ENCODE results near the gene CMTR1. TPM values are rescaled to one million over a fixed set of nuclear protein-coding genes. Genes with fewer than 3 reads are reported as not detected.

Gene CMTR1
- total and polyA plus RNA-seq, 12 donors = 13.1 to 37.0 (median 33.1) TPM

DNA sequence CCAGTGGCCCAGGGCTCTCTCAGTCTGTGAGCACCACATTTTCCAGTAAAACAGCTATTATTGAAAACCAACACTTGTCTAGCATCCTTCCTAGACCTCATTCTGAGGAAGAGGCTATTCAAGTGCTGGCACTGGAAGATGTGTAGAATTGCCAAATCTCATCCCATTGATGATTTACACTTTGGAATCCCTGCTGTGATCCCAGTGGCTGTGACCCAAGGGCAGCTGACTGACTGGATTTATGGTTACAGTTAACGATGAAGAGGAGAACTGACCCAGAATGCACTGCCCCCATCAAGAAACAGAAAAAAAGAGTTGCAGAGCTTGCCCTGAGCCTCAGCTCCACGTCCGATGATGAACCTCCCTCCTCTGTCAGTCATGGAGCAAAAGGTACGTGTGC is 2.4 kb downstream of the CMTR1 start:
- Histone ChIP-seq H3K27ac (no peak overlapping the region), H3K4me3 (no peak overlapping the region), H3K4me1 (peaks cover 0 to 50% (median 25%) of the 10 kb centered on the region in 9 donors), H3K27me3 (no peaks in the 10 kb centered on the region), H3K9me3 (no peaks in the 10 kb centered on the region), H3K36me3 (peaks cover 0 to 53% (median 23%) of the 10 kb centered on the region in 9 donors)
- no peak for ATAC-seq
- 83 to 84% methylated on average over 4 of the region's 4 CpGs for WGBS, 2 donors
- DNase-seq = no peak
- TF ChIP-seq, protein P1, sequence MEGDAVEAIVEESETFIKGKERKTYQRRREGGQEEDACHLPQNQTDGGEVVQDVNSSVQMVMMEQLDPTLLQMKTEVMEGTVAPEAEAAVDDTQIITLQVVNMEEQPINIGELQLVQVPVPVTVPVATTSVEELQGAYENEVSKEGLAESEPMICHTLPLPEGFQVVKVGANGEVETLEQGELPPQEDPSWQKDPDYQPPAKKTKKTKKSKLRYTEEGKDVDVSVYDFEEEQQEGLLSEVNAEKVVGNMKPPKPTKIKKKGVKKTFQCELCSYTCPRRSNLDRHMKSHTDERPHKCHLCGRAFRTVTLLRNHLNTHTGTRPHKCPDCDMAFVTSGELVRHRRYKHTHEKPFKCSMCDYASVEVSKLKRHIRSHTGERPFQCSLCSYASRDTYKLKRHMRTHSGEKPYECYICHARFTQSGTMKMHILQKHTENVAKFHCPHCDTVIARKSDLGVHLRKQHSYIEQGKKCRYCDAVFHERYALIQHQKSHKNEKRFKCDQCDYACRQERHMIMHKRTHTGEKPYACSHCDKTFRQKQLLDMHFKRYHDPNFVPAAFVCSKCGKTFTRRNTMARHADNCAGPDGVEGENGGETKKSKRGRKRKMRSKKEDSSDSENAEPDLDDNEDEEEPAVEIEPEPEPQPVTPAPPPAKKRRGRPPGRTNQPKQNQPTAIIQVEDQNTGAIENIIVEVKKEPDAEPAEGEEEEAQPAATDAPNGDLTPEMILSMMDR (IDR thresholded peaks at IDR 0.05) = no peak
- intact Hi-C loops (cut with DNase I) = no loop called here

DNA sequence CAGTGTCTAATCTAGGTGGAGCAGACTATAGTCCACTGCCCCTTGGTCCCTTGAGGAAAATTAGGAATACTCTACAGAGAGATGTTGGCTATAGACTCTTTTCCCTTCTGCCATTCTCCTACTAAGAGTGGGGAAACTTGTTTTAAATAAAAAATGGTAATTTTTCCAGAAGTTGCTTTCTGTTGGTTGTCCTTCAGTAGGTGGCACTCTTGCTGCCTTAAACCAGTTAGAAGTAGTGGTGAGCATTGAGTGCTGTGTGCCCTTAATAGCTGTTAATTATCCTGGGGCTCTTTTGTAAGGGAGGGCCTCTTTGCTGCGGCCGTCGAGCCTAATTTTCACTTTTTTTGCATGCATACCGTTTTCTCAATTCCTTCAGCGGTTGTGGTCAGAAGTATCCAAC is 2.8 kb downstream of the CMTR1 start:
- Histone ChIP-seq H3K27me3 (no peaks in the 10 kb centered on the region), H3K4me1 (peaks cover 0 to 50% (median 25%) of the 10 kb centered on the region in 9 donors), H3K36me3 (peaks cover 0 to 58% (median 23%) of the 10 kb centered on the region in 9 donors), H3K4me3 (no peak overlapping the region), H3K9me3 (no peaks in the 10 kb centered on the region), H3K27ac (no peak overlapping the region)
- WGBS, 2 donors = 83 to 85% methylated on average over 5 of the region's 5 CpGs
- intact Hi-C loops (cut with DNase I) = no loop called here
- ATAC-seq (no peak), DNase-seq (no peak)
- TF ChIP-seq, protein P1 (IDR thresholded peaks at IDR 0.05) = no peak

DNA sequence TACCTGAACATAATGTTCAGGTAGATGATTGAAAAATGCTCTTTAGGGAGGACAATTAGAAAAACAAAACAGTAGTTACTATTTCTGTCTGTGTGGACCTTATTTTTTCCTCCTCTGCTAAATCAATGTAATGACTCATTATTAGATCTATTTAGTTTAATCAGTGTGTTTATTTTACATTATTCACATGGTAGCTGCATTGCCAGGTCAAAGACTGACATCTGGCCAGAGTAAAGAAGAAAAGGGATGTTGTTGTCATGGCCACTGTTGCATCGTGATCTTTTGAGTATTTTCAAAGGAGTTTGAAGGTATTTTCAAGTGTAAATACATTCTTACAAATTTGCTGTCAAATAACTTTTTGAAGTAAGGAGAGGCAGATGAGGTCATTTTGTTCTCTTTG is 5.9 kb downstream of the CMTR1 start:
- H3K4me1 ChIP-seq = peaks cover 0 to 67% (median 39%) of the 10 kb centered on the region in 9 donors
- 75 to 87% methylated on average over 1 of the region's 1 CpG for WGBS, 2 donors
- H3K27ac ChIP-seq = no peak overlapping the region
- intact Hi-C loops (cut with DNase I) = no loop called here
- H3K4me3 ChIP-seq = no peak overlapping the region
- no peaks in the 10 kb centered on the region for H3K27me3 ChIP-seq
- TF ChIP-seq, protein P1 (IDR thresholded peaks at IDR 0.05) = no peak
- no peaks in the 10 kb centered on the region for H3K9me3 ChIP-seq
- no peak for ATAC-seq
- DNase-seq = no peak
- peaks cover 0 to 73% (median 23%) of the 10 kb centered on the region in 9 donors for H3K36me3 ChIP-seq

DNA sequence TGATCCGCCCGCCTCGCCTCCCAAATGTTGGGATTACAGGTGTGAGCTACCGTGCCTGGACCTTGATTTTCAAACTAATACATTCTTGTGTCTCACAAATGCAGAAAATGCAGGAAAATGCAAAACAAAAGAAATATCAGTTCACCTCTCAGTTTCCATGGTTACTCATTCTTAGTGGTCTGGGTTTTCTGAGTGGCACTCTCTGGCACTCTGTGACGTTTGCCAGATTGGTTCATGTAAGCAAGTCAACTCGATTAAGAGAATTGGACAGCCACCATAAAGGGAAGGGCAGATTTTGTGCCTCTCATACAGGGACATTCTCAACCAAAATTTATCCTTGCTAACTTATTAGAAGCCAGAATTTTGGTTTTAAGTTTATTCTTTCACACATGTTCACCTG is 8.6 kb downstream of the CMTR1 start:
- Histone ChIP-seq H3K27me3 (no peaks in the 10 kb centered on the region), H3K36me3 (peaks cover 0 to 84% (median 31%) of the 10 kb centered on the region in 9 donors), H3K27ac (peak overlapping the region in 5 of 10 donors; percentile 5 to 86 (median 78)), H3K4me1 (peaks cover 0 to 62% (median 30%) of the 10 kb centered on the region in 9 donors), H3K4me3 (no peak overlapping the region), H3K9me3 (no peaks in the 10 kb centered on the region)
- WGBS, 2 donors = 79 to 85% methylated on average over 6 of the region's 6 CpGs
- TF ChIP-seq, protein P1 (IDR thresholded peaks at IDR 0.05) = no peak
- intact Hi-C loops (cut with DNase I) = no loop called here
- DNase-seq = no peak
- ATAC-seq = no peak

All from heart right ventricle (tissue), 16 donors.